AG09319 (cell line): ENCODE results near the gene MACROH2A1.

ENCODE experiments used
- DNase-seq: peaks from one replicate; pipeline ENCODE4 v3.0.0-alpha.2; 2010; ENCODE audit warnings: low read depth; ENCODE audit errors: extremely low read depth
- TF ChIP-seq, protein P1 (sequence below): IDR thresholded peaks from 2 replicates; pipeline ENCODE4 v1.5.1; 2011; ENCODE audit warnings: low read depth, mild to moderate bottlenecking, inconsistent platforms, low read length, moderate library complexity

The MACROH2A1 gene

DNA sequence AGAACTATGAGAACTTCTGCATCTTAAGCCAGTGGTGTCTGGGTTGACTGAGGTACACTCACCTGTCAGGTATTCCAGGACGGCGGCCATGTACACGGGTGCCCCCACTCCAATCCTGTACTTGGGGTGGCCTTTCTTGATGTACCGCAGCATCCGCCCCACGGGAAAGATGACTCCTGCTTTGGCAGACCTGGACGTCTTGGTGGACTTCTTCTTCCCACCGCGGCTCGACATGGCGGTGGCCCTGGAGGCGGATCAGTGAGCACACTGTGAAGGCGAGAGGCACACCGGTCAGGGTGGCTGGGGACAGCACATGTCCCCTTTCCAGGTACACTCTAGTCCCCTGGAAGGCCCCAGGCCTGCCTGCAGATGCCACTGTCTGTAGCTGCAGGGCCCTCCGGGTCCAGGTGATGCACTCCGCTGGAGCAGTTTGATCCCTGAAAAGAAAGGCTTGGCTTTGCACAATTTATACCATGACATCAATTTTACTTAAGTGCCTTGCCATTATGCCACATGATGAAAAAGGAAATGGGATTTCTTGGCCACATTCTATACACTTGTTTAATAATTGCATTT, 10.1 kb downstream of the MACROH2A1 start:
- no peak for DNase-seq
- TF ChIP-seq, protein P1, sequence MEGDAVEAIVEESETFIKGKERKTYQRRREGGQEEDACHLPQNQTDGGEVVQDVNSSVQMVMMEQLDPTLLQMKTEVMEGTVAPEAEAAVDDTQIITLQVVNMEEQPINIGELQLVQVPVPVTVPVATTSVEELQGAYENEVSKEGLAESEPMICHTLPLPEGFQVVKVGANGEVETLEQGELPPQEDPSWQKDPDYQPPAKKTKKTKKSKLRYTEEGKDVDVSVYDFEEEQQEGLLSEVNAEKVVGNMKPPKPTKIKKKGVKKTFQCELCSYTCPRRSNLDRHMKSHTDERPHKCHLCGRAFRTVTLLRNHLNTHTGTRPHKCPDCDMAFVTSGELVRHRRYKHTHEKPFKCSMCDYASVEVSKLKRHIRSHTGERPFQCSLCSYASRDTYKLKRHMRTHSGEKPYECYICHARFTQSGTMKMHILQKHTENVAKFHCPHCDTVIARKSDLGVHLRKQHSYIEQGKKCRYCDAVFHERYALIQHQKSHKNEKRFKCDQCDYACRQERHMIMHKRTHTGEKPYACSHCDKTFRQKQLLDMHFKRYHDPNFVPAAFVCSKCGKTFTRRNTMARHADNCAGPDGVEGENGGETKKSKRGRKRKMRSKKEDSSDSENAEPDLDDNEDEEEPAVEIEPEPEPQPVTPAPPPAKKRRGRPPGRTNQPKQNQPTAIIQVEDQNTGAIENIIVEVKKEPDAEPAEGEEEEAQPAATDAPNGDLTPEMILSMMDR = no peak

- no peak for DNase-seq
- TF ChIP-seq, protein P1 = no peak
Observed at GRCh38 chr5:135387629-135387960, 11.4 kb downstream of the MACROH2A1 start.

GRCh38 chr5:135386886-135387628, 12.0 kb downstream of the MACROH2A1 start:
- peak; percentile 71 for DNase-seq
- TF ChIP-seq, protein P1 = no peak

- no peak for DNase-seq
- TF ChIP-seq, protein P1 = no peak
Observed at GRCh38 chr5:135386096-135386495, 12.9 kb downstream of the MACROH2A1 start.

GRCh38 chr5:135385576-135385975, 13.5 kb downstream of the MACROH2A1 start:
- TF ChIP-seq, protein P1 = no peak

GRCh38 chr5:135384898-135385297, 14.1 kb downstream of the MACROH2A1 start:
- DNase-seq = no peak
- TF ChIP-seq, protein P1 = no peak

More at GRCh38 chr5:135385576-135385975, 13.5 kb downstream of the MACROH2A1 start:
- DNase-seq = no peak

GRCh38 chr5:135383803-135384495, 15.1 kb downstream of the MACROH2A1 start:
- TF ChIP-seq, protein P1 = no peak
- no peak for DNase-seq
